Pulmonary artery endothelial cell (primary cell): Measurements from ENCODE around the gene NAP1L5. TPM values are rescaled to one million over a fixed set of nuclear protein-coding genes. Genes with fewer than 3 reads are reported as not detected.

ENCODE experiments used
- DNase-seq: peaks from one replicate; pipeline ENCODE4 v3.0.0-alpha.2; 2011; ENCODE audit warnings: low read depth, low spot score
- total RNA-seq: library from RNA; depleted of rRNA; stranded (reverse); fragments of >200 nt; gene quantifications from 2 replicates; pipeline ENCODE4 v1.2.3, GENCODE V29; 2014

NAP1L5 gene, protein sequence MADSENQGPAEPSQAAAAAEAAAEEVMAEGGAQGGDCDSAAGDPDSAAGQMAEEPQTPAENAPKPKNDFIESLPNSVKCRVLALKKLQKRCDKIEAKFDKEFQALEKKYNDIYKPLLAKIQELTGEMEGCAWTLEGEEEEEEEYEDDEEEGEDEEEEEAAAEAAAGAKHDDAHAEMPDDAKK
- total RNA-seq = 6.2 and 8.3 TPM in 2 replicates

DNA sequence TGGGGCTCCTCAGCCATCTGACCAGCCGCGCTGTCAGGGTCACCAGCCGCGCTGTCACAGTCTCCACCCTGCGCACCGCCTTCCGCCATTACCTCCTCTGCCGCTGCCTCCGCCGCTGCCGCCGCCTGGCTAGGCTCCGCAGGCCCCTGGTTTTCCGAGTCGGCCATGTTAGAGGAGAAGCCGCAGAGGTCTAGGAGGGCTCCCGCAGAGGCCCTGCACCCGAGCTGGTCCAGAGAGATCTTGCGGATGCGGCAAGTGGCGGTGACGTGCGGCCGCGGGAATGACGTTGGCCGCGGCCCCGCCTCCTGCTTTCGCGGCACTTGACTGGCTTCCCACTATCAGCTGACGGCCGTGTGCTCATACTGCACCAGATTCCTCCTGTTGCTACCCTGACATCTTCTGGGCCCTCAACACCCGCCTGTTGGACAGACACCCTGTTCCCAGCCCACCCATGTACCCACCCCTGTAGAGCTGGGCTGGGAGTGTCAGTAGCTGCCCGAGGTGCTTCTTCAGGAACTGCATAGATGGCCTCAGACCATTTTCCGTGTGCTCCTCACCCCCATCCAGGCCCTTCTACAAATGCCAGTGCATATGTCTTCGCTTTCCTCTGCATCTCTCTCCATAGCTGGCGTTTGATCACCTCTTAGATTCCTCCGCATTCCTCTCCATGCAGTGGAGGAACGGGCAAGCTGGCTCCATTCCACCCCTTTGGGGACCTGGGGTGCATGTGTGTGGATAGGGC is at the start of gene NAP1L5:
NAP1L5 (minus strand) TSS at position 242 of the 742 bp plus-strand sequence; CDS start at position 167, 75 bp downstream.
- DNase-seq = no peak

DNA sequence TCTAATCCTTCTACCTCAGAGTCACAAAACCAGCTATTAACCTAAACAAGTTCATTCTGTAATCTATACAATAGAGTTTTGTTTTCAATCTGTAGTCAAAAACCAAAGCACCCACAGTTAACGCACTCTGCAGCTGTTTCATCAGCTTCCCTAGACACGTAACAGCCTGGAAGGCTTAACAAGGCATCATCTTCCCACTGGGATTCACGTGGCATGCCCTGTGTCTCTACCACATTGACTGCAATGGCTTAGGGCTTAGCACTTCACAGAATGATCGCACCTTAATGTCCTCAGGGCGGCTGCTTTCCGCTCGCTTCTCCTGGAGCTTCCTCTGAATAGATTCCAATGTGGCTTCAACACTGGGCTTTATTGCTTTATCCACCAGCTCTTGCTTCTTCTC is 49.7 kb upstream of the NAP1L5 start:
- DNase-seq = no peak

DNA sequence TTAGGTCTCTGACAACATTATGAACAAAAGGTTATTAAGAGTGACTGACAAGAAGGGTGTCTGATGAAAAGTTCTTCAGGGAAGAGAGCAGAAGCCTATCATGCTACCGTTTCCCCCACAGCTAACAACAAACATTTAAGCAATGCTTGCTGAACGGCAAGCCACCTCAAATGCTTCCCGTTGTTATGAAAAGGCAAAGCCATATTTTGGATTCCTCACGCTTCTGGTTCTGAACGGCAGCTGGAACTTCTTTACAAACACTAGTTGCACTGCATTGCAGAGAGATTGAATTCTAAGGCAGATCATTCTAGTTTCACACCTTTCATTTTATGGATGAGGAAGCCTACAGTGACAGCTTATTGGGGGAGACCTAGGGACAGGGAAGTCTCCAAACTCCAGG is 48.6 kb upstream of the NAP1L5 start:
- DNase-seq = no peak

DNA sequence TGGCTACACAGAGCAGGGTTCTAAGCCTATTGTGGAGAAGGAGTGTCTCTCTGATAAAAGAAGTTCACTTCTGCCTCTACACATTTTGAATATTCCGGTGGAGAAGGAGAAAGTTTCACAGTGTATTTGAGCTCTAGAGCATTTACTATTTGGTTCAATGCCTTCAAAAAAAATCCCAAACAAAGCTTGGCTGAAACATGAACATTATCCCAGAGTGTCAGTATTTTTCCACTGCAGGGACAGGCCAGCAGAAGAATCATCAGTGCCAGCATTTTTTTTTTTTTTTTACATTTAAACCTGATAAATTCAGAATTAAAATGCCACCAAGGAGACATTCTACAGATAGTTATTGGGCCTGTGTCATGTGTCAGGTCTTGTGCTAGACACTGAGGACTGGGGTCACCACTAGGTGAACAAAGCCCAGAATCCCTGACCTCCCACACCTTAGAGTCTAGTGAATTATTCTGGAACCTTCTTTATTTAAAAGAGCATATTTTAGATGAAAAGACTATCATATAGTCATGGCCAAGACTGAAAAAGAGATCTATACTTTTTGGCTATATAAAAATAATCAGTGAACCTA is 48.0 kb upstream of the NAP1L5 start:
- DNase-seq = no peak

DNA sequence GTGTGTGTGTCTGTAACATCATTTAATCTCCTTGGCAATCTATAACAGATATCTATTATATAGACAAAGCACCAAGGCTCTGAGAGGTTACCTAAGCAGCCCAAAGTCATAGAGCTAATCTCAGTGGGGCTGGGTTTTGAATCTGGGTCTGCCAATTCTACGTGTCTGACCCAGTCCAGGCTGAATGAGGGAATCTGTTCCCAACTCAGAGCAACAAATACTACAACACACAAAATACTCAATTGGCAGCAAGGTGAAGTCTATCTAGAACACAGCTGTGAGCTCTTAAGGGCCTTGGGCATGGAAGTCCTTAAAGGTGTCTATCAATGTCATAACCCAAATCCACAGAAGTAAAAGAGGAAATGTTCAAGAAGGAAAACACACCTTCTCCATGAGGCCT is 47.5 kb upstream of the NAP1L5 start:
- DNase-seq = no peak

DNA sequence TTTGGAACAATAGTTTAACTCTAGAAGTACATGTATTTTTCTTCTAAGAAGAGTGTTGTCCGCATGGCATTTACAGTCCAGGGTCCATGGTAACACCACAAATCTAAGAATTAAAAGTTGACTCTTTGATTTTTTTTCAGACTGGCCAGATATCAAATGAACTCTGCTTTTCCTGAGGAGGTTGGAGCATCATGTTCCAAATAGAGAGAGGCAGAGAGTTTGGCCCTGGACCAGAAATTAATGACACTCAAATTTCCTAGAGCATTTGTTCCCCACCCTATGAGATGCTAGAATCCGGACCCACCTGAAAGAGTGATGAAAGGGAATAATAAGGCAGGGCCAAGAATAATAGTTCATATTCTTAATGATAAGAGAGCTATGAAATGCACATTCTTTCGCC is 47.0 kb upstream of the NAP1L5 start:
- no peak for DNase-seq

DNA sequence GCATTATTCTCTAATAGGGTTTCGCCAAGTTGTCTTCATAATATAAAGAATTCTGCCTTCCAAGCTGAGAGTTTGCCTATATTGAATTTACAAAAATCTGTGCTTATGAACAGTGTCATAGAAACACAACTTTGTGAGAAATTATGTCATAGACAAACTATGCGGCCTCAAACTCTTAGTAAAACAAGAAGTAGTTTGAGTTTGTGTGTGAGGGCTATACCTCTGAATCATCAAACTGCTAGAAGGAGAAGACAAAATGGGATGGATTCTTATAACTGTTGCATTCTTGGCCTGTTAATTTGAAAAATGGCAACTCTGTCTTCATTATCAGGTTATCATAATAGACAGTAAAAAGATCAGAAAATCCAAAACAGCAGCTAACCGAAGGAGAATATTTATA is 46.1 kb upstream of the NAP1L5 start:
- no peak for DNase-seq

DNA sequence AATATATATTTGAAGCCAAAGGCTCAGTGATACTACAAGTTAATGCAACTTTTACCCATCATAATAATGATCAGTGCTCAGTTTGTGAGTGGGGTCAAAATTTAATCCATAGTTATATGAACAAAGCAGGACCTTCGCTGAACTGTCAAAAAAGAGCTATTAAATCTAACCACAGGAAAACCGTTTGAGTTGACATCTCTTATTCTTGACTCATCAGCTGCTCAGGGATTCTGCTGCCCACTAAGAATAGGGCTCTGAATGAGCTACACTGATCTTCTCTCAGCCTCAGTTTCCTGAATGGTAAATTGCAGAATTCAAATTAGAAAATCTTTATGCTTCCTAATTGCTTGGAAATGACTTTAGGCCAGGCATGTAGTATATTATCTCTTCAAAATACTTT is 44.9 kb upstream of the NAP1L5 start:
- DNase-seq = no peak

DNA sequence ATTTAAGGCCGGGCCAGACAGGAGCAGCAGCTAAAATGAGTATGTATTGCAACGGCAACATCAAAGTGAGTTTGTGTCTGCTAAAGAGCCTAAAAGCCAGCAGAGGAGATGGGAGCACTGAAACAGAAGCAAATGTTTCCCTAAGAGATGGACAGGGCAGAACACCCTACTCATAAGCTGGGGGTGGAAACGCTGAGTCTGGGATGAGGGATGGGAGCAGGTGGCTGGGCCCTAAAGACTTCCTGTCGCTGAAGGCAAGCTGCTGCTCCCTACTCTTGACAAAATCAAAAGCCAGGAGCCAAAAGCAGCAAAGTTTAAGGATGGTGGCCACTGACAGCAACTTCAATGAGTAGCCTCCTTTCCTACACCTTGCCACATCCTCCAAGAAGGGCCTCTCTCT is 40.6 kb upstream of the NAP1L5 start:
- no peak for DNase-seq

DNA sequence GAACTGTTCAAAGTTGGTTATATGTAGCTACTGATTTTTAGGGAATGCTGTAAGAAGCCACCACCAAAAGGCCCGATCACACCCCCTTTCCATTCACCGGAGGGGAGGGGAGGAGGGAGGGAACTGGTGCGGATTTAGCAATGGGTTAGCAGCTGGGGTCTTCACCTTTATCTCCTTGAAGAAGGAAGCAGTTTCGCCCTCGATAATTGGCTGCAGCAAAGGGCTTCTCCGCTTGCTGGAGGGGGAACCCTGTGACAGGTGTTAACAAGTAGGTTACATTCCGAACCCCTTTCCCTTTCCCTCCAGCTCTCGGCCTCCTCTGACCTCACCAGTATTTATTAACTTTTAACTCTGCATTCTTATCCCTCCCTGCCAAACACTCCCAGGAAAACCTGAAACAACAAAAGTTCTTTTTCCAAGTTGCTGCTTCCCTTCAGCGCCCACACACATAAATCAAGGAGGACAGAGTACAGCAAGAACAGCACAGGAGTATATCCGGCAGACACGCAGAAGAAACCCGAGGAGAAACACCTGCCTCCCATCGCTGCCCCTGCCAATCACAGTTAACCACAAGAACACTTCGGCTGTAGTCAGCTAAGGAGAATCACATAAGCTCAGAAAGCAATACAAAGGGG is 39.8 kb upstream of the NAP1L5 start:
- no peak for DNase-seq

DNA sequence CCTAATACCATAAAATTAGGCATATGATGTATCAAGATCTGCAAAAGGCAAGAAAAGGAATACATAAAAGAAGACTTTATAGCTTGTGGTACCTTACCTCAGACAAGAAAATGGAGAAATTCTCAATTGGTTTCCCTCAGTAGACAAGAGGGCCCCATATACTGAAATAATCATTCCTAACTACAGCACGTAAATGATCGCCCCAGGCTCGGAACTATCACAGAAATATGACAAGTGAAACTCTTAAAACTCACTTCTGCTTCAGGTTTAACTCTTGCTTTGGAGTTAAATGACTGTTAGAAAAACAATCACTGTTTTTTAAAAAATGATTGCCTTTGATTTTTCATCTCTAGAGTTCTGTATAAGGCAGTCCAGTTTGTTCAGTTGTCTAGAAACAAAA is 38.6 kb upstream of the NAP1L5 start:
- DNase-seq = no peak

DNA sequence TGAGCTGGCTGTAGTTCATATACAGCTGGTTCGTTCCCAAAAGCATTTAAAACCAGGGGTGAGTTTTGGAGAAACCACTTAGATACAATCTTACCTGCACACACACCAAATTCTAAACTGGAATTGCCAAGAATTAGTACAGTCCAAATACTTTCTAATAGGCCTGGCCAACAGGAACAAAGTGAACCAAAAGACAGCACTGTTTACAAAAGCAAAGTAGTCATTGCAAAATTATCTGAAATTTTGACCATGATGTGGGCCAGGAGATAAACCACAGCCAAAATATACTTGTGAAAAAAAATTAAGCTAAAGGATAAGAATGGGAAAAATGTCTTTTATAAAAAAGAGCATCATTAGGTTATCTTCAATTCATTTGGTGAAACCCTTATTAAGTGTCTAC is 37.9 kb upstream of the NAP1L5 start:
- DNase-seq = no peak

DNA sequence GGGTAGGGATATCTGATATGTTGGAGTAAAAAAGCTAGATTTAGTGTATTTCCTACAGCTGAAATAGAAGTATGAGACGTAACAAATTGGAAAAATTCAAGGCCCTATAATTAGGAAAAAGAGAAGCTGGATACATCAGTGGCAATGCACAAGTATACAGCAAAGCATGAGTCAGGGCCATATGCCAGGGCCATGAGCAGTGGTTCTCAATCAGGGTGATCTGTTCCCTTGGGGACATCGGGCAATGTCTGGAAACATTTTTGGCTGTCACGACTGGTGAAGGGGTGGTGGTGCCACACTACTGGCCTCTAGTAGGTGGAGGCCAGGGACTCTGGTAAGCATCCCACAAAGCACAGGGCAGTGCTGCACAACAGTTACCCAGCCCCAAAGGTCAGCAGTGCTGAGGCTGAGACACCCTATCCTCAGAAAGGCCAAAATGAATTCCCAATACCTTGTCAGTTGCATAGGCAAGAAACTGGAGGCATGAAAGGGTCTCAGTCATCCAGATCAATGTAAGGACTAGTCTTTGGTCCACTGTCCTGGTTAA is 36.8 kb upstream of the NAP1L5 start:
- no peak for DNase-seq

DNA sequence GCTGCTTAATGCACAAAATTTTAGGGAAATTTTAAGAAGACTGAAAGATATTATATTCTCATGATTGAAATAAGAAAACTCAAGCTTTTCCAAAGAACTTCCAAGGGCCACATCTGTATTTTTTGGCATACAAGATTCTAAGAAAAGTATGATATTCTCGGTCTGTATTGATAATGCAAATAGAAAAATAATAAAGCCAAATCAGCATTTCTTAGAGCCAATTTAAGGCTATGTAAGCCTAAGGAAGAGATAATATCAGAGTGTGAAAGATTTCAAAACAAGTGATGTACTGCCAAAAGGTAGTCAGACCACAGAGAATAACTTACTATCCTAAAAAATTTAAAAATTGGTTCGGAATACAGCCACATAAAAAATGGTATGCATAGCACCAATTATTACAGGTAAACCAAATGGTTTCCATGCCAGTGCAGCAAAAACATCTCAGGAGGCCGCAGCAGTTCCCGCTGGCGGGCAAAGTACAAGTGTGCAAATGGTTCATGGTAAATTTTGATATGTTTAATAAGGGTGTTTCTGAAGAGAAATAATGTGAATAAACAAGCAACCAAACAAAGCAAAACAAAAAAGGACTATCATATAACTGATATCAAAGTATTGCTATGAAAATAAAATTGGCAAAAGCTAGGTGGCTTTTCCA is 35.2 kb upstream of the NAP1L5 start:
- DNase-seq = no peak

DNA sequence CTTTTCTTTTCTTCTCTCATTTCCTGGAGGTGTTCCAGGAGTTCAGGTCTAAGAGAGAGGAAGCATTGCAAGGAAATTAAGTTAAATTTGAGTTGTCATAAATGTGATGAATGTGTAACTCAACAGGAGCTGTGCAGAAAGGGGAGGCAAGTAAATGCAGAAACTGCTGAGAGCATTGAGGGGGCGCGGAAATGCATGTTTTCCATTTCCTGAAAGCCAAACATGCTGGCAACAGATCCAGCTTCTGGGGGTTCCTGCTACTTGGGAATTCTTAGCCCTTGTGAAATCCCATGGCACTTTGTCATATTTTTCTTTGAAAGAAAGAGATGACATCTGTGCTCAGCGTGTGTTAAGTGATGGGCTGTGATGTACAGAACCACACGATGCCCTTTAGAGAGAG is 33.8 kb upstream of the NAP1L5 start:
- DNase-seq = no peak

DNA sequence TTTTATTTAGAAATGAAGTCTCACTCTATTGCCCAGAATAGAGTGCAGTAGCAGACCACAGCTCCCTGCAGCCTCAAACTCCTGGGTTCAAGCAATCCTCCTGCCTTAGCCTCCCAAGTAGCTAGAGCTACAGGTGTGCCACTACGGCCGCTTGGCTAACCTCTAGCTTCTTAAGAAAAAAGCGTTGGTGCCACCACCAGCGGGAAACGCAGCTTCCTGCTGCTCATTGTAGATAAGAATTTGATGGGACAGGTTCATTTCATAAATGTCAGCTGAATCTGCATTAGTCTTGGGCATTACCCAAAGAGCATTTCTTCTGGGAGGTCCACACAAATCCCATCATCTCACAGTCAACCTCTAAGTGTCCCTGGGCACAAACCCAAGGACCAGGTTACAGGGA is 33.2 kb upstream of the NAP1L5 start:
- no peak for DNase-seq

DNA sequence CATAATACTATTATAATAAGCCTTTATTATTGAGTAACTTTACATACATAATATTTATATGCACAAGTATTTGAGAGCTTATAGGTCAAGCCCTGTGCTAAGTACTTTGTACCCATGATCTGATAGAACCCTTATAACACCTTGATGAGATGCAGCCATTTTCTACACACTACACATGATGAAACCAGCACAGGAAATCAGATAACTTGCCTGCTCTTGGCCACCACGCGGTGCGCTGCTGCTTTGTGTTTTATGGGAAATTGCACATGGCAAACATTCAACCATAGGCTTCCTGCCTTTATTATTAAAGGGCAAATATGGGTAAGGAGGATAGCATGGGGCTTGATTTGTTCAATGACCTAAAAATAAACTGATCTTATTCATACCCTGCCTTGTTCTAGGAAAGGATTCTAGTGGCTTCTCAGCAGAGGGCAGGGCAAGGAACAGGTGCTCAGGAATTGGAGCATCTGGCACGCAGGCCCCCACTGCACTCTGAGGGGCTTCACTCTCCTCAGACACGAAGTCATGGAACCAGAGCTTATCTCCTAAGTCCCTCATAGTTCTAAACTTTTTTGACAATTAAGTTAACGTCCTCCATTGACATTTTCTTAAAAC is 31.6 kb upstream of the NAP1L5 start:
- peak; percentile 20 for DNase-seq

DNA sequence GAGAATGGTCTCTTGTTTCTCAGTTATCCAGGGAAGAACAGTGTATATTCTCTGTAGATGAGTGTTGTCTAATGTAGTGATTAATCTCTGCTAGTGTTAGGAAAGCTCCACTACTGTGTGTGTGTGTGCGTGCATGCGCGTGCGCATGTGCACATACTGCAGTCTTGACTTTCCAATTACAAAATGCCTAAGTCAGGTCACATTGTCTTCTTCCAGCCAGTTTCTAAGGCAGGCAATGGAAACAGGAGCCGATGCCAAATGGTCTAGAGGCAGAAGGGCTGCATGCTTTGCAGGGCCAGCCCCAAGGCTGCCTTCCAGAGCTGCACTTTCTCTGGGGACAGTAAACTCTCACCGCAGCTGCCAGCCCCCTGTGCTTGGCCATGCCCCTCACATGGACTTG is 30.5 kb upstream of the NAP1L5 start:
- DNase-seq = no peak

DNA sequence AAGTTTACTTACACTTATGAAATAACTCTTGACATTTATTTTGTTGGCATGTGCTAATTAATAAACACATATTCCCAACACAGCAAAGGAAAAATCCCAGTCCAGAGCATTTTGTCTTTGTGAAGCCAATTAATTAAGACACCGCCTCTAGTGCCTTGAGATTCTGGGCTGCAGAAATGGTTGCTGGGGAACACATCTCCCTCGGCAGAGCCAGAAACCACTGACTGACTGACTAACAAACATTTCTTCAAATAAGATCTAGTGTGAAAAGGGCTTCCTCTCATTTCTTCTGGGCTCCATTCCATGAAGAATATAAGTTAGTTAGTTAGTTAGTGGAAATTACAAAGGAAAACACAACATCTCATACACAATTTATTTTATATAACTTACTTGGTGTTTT is 28.4 kb upstream of the NAP1L5 start:
- DNase-seq = no peak

DNA sequence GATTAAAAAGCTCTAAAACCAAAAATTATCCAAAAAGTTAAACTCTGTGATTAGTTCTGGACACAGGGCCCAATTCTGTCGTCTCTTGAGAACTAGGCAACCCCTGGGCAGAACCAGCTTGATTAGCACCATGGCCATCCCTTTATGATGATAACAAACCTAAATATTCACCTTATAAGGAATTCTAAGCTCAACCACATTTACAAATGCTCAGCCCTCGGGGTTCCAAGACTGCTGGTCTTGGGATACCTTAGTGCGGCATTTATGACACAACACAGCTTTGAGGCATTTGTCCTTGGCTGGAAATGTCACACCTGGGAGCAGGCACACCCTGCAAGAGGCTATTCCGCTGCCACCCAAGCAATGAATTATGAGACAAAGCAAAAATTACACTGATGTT is 27.5 kb upstream of the NAP1L5 start:
- DNase-seq = no peak

DNA sequence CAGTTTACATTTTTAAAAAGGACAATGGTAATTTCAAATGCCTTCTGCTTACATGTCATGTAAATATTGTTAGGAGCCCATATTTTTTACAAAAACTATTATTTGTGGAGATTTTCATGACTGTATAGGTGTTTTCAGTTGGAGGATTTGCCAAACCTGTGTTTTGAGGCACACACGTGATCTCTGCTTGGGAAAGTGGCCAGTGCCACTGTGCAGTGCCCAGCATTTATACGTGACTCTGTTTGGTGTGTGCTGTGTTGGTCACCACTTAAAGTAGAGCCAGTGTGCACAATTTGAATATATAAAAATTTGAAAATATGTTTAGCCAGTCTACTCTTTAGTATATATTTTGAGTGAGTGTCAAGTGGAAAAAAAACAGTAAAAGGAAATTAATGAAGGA is 26.8 kb upstream of the NAP1L5 start:
- no peak for DNase-seq
